Dermis blood vessel endothelial cell (primary cell): ENCODE results near the gene LRRK2. TPM values are rescaled to one million over a fixed set of nuclear protein-coding genes. Genes with fewer than 3 reads are reported as not detected.
"Not testable (repeated sequence)": the region's sequence is repeated elsewhere in the genome, so short reads cannot be mapped to it uniquely, and the experiment has no call there.

Experiments used
- DNase-seq: peaks from one replicate; pipeline ENCODE4 v3.0.0; 2010
- total RNA-seq: library from RNA; depleted of rRNA; stranded (reverse); fragments of >200 nt; gene quantifications from 2 replicates; pipeline ENCODE4 v1.2.3, GENCODE V29; 2014

Gene LRRK2
- 0.51 and 0.65 TPM in 2 replicates for total RNA-seq

DNA sequence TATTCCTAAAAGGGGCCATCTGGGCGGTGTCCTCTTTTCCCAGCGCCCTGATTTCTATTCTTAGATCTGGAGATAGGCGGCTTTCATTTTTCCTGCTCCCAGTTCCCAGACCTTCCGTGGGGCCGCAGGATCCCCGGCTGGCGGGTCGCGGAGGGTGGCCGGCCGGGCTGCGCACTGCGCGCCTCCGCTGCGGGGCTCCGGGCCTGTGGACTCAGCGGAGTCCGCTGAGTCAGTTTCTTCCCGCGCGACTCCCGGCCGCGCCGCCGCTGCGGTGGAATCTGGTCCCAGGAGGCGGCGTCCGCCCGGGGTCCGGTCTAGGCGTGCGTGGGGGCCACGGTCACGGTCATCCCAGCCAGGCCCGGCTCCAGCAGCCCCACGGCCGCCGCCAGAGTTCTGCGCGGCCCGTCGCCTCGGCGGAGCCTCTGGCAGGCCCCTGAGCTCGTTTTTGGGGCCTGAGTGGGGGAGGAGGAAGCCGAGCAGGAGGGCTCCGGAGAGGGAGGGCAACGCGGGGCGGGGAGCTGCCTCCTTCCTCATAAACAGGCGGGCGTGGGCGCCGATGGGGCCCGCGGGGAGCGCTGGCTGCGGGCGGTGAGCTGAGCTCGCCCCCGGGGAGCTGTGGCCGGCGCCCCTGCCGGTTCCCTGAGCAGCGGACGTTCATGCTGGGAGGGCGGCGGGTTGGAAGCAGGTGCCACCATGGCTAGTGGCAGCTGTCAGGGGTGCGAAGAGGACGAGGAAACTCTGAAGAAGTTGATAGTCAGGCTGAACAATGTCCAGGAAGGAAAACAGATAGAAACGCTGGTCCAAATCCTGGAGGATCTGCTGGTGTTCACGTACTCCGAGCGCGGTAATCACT lies at the start of gene LRRK2:
Gene LRRK2, plus strand, starts transcription at position 559 of the 853 bp plus-strand sequence. Its CDS starts 135 bp downstream, at position 694.
- peak; percentile 2 for DNase-seq

- no peak for DNase-seq
These were observed 49.8 kb upstream of the LRRK2 start for GRCh38 chr12:40175045-40175444.

DNA sequence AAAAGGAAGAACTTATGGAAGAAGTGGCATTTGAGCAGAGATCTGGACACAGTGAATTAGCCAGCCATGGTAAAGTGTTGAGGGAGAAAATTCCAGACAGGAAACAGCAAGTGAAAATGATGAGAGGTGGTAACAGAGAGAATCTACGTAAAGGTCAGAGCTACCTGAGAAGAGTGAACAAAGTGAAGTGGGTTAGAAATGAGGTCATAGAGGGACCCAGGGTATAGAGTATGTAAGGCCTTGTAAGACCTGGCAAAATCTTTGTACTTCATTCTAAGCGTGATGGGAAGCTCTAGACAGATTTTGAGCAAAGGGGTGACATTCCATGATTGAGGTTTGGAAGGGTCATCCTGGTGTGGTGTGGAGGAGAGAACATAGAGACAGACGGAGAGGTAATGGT lies 49.3 kb upstream of the LRRK2 start:
- no peak for DNase-seq

DNA sequence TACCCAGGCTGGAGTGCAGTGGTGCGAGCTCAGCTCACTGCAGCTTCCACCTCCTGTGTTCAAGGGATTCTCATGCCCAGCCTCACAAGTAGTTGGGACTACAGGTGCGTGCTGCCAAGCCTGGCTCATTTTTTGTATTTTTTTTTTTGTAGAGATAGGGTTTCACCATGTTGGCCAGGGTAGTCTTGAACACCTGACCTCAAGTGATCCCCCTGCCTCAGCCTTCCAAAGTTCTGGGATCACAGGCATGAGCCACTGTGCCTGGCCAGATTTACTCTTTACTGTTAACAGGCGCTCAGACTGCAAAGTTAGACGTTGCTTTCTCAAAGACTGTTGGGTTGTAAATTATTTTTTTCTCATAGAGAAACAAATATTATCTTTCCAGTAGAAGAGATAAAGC lies 46.1 kb upstream of the LRRK2 start:
- no peak for DNase-seq

DNA sequence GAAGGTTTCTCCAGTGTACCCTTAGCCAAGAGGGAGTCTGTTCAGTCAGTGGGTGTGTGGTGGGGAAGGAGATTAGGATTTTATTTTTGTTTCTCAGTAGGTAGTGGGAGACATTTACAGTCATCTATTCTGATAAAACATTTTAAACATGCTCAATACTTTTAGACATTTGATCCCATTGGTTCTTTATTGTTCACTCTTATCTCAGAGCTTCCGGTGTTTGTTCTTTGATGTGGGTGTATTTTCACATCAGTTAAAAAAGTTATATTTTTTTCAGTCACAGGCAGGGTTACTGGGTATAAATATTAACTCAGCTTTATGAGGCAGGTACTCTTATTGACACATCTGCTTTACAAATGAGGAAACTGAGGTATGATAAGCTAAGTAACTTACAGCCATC lies 43.3 kb upstream of the LRRK2 start:
- no peak for DNase-seq

DNA sequence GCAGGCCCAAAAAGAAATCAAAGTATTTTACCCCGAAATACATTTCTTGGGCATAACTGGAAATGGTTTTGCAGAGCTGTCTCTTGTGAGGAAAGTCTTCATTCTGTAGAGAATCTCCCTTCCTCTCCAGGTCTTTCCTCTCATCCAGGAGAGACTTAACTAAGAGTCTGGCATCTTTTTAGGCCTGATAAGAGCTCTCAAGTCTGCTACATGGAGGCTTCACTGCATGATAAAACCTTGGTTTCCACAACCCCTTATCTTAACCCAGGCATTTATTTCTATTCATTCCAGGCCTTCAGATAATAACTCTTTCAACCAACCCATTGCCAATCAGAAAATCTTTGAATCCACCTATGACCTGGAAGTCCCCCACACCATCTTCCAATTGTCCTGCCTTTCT lies 41.1 kb upstream of the LRRK2 start:
- no peak for DNase-seq

DNA sequence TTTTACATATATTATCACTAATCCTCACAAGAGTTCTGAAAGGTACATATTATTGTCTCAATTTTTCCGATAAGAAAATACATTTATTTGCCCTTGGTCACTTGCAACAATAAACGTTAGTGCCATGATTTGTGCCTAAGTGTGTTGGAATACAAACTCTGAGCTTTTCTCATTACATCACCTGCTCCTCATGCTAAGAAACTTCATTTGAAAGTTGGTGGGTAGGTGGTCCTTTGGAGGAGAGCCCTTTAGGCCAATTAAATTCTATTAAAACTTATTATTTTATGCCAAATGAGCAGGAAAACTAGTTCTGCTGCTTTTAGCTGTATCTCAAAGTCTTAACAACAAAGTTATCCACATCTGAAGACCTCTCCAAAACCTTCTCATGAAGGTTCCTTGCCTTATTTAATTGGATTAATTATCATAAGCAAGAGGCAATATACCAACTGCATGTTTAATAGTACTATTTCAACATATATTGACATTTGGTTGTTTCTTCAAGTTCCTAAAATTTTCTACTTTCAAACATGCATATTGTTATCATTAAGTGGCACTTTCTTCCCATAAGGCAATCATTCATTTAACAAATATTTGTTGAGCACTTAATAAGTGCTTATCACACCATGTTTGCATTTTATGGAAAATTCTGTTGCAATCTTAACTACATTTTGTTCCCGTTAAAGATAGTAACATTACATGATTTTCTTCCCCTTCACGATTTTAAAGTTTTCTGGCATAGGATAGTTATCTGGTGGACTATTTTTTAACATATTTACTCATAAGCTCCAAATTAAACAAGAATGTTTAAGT lies 40.1 kb upstream of the LRRK2 start:
- DNase-seq = no peak

DNA sequence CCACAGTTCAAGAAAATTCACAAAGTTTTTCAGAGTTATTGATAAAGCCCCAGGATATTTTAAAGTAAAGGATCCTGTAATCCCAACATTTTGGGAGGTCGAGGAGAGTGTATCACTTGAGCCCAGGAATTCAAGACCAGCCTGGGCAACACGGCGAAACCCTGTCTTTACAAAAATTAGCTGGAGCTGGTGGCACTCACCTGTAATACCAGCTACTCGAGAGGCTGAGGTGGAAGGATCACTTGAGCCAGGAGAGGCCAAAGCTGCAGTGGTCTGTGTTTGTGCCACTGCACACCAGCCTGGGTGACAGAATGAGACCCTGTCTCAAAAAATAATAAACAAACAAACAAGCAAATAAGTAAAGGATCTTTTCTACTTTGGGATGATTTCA lies 39.5 kb upstream of the LRRK2 start:
- no peak for DNase-seq

DNA sequence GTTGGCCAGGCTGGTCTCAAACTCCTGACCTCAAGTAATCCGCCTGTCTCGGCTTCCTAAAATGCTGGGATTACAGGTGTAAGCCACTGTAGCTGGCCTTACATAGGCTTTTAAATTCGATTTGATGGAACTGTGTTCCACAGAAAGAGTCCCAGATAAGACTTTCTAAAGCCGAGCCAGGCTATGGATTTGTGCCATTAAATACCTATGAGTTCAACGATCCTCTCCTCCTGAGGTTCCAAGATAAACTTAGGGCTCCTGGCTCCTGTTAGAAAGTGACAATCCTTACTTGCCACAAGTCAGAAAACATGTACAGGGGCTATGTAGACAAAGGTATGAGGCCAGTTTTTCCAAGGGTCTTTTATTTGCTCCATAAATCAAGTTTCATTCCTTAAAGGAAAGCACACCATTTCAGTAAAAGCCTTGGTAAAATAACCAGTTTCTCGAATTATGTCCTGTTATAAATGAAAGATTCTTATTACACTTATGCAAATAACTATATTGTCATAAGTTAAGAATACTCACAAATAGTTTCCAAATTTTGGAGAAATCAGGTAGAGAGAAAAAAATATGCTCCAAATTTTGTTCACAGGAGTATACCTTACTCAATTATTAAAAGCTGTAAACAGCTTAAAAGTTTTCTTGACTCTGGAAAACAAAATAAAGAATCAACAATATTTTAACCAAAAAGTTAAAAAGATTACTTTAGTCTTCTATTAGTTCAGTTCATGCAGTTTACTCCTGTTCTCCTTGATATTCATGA lies 36.1 kb upstream of the LRRK2 start:
- DNase-seq = no peak

DNA sequence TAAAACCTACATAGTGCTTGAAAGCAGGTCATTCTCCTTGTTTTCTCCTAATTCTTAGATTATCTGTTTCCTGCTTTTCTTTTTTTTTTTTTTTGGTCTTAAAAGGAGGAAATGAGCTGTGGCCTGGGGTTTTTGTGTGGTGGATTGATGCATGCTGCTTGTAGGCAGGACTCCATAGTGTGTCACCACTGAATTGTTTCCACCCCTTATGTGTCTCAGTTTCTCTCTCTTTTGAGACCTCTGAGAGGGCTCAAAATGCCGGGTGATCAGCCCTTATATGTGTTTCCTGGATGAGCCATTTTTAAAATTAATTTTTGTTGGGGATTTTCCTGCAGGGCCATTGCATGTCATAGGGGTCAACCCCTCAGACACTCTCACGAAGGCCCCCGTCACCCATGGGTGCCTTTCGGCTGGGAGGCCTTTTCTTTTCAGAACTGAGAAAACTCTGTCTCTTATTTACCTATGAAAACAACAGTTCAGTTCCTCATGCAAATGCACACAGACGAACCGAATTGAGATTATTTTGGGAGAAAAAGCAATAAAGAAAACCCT lies 32.0 kb upstream of the LRRK2 start:
- DNase-seq = no peak

- DNase-seq = no peak
These were observed 30.0 kb upstream of the LRRK2 start for GRCh38 chr12:40194846-40195245.

DNA sequence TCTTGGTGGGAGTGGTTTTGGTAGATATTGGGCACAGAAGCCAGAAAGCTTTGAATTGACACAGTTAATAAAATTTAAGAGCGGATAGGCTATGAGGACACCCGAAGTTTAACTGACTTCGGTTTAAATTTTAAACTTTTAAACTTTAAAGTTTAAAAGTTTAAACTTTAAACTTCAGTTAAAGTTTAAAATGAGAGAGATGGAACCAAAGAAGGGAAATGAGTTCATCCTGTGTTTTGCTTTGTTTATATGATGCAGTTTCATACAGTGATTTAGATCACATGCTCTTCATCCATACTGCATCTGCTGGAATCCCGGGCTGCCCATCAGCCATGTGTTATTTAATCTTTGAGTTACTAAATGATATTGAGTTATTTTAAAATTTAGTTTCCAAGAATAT lies 27.2 kb upstream of the LRRK2 start:
- no peak for DNase-seq

DNA sequence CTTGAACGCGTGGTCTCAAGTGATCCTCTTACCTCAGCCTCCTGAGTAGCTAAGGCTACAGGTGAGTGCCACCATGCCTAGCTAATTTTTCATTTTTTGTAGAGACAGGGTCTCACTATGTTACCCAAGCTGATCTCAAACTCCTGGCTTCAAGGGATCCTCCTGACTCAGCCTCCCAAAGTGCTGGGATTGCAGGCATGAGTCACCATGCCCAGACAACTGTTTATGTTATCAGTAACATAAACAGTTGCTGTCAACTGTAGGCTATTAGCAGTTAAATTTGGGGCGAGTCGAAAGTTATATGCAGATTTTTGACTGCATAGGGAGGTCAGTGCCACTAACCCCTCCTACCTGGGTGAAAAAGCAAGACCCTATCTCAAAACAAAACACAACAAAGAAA lies 26.2 kb upstream of the LRRK2 start:
- no peak for DNase-seq

GRCh38 chr12:40202095-40203059 lies 22.4 kb upstream of the LRRK2 start:
- DNase-seq = no peak

- DNase-seq = no peak
These were observed 21.8 kb upstream of the LRRK2 start for GRCh38 chr12:40203060-40203430.

GRCh38 chr12:40204337-40204736 lies 20.5 kb upstream of the LRRK2 start:
- DNase-seq = no peak

DNA sequence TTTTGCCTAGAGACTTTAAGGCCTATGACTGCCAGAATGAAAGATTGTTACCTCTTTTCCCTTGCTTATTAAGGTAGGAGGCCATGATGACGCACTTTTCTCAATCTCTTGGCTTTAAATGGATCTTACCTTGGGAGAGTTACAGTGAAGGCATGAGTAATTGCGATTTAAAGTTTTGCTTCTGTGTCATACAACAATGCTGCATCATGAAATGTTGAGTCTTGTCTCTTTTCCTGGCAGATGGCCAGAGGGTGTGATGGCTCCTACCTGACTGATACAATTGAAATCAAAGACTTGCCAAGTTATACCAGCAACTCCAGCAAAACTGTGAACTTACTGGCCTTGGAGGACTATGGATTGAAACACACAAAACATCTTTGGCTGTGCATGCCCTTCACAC lies 17.2 kb upstream of the LRRK2 start:
- DNase-seq = no peak

DNA sequence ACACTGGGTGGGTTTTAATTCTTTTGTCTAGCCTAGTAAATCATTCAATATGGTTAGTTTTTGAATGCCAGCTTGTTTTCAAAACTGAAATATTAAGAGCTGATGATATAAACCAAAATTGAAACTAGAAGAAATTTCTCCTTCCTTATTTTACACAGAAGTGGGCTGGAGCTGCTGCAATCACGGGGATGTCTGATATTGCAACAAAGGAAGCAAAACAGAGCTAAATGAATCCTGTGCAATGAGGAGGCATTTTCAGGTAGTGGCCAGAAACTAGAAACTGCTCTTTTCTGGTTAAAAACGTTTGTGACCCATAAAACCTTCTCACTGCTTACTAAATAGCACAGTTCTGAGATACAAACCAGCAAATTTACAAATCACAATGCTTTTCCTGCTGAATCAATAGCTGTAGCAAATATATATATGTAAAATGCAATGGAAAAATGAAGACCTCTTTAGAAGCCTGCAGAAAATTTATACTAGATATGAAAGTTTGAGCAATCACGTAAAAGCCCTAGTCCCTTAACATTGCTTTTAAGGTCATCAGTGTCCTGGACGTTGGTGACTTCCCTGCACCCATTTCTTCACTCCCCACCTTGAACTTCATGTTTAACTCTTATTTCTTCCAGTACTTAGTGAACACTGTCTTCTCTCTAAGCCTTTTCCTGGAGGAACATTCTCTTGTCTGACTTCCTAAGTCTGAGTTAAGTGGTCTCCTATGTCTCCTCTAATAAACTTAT lies 15.9 kb upstream of the LRRK2 start:
- DNase-seq = no peak

DNA sequence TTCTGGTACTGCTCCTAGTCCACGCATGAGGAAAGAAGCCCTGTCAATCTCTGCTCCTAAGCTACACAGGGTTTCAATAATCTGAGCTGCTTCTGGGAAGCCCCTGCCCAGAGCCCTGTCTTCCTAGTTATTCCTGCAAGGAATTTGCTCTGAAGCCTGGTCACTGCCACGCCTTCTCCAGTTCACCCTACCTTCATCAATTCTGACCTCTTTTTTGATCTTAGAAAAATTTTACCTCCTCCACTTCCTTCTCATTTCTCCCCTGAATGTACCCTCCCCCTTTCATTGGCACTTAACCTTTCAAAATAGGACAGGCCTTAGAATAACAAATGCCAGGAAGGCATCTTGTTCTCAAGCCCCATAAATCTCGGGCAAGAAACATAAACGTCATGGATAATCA lies 14.9 kb upstream of the LRRK2 start:
- no peak for DNase-seq

- DNase-seq = not testable (repeated sequence)
These were observed 13.6 kb upstream of the LRRK2 start for GRCh38 chr12:40211186-40211585.

DNA sequence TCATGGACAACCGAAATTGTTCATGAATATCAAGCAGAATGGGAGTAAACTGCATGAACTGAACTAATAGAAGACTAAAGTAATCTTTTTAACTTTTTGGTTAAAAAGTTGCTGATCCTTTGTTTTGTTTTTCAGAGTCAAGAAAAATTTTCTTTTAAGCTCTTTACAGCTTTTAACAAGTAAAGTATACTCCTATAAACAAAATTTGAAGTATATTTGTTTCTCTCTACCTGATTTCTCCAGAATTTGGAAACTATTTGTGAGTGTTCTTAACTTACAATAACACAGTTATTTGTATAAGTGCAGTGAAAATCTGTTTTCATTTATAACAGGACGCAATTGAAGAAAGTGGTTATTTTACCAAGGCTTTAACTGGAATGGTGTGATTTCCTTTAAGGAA lies 12.2 kb upstream of the LRRK2 start:
- DNase-seq = no peak
